Ovary (tissue), 3 donors: ENCODE measurements around the gene OSBPL1A.

ENCODE experiments used
- CTCF ChIP-seq, 3 donors: fragments of 450-650 bp in 2 of 3; fragments of 200-600 bp in 1 of 3; IDR thresholded peaks; one replicate each; pipeline versions ENCODE4 v1.5.1 to v1.8.0; 2016 to 2022; ENCODE audit warnings: antibody characterized with exemption in 3 of 3, mild to moderate bottlenecking in 1 of 3
- POLR2A ChIP-seq: fragments of 450-650 bp; IDR thresholded peaks from one replicate; pipeline ENCODE4 v1.6.1; 2017; ENCODE audit warnings: antibody characterized with exemption, mild to moderate bottlenecking, moderate library complexity
- donor health status: DM: no; HTN: no; CAD: no.

DNA sequence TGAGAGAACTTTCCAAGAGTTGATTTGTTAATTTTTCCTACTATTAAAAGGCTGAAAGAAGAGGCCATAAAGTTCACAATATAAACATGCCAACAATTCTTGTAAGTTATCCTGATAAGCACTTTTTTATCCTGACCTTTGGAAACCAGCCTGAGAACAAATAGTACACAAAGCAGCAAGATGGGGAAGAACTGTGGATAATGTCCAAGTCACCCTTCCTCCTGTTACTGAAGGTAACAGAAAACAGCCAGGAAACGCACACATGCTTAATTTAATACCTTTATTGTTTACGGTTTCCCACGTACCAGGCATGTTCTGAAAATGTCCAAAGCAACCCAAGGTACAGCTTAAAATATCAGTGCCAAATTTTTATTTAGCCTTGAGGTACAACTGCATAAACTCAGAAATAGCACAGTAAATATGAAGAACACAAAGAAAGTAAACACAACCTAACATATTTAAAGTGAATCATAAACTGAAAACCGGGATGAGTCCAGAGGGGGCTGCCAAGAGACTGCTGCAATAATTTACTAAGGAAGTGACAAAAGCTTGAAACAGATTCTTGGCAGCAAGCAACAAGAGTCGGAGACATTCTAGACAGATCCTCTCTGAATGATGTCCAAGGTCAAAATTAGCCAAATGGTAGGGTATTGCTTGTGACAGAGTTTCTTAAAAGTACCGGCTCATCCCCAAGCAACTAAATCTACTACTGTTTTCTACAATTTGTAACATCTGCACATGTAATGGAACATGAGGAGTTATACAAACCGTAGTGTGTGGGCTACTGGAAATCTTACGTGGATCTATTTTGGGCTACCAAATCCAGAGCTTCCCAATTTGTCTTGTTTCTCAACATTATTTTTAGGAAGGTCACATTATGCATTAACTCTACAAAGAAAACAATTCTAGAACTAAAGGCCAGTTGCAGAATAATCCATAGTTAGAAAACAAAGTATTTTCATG, 165.6 kb downstream of the OSBPL1A start:
- no peak for TF ChIP-seq CTCF (IDR thresholded peaks at IDR 0.05)
- no peak for TF ChIP-seq POLR2A
